Measurements from ENCODE around the gene SGMS1.
A peak's percentile ranks its signal among the peaks of the same experiment; 100 is the strongest.

Gene SGMS1

DNA sequence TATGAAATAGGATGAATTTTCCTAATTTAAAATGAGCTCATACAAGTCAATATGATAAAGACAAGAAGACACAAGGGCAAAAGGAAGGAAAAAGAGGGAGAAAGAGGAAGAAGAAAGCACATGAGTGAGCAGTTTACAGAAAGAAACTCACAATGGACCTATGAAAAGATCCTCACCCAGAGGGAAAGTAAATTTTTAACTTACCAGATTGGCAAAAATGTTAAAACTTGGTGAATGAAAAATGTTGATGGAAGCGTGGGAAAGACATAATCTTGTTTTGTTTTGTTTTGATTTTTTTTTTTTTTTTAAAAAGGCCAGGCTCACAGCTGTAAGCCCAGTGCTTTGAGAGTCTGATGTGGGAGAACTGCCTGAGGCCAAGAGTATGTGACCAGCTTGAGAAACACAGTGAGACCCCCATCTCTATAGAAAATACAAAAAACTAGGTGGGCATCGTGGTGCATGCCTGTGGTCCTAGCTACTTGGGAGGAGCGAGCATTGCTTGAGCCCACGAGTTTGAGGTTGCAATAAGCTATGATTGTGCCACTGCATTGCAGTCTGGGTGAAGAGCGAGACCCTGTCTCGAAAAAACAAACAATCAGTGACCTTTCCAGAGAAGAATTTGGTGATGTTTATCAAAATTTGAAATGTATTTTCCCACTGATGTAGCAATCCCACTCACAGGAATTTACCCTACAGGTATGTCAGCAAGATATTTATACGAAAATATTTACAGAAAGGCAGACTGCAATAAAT is 219.6 kb downstream of the SGMS1 start:
- peak; percentile 65 for DNase-seq (ENCODE audit: low read depth)
- H3K4me3 ChIP-seq (ENCODE audit: low read depth, low read length): no peak overlapping the region
- TF ChIP-seq CTCF (conservative IDR thresholded peaks at IDR 0.05; ENCODE audit: low read depth, low read length): no peak

- no peak for DNase-seq (ENCODE audit: low read depth)
- TF ChIP-seq CTCF (conservative IDR thresholded peaks at IDR 0.05; ENCODE audit: low read depth, low read length): no peak
- H3K4me3 ChIP-seq (ENCODE audit: low read depth, low read length): no peak overlapping the region
These were observed 220.7 kb downstream of the SGMS1 start for GRCh38 chr10:50403074-50403473.

DNA sequence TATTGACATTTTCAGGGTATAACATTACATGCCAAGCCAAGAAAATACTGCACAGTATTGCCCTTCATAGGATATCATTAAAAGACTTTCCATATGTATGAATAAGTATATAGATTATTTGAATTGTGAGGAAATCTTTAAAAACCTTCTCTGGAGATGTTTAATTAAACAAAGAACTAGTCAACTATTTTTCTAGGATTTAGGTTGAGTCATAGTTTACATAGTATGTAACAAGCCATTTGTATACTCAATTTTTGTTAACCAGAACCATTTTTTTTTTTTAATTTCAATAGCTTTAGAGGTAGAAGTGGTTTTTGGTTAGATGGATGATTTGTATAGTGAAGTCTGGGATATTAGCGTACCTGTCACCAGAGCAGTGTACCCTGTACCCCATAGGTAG is 221.3 kb downstream of the SGMS1 start:
- no peak for TF ChIP-seq CTCF (conservative IDR thresholded peaks at IDR 0.05; ENCODE audit: low read depth, low read length)
- H3K4me3 ChIP-seq (ENCODE audit: low read depth, low read length): no peak overlapping the region
- DNase-seq (ENCODE audit: low read depth): no peak

- H3K4me3 ChIP-seq (ENCODE audit: low read depth, low read length): no peak overlapping the region
- TF ChIP-seq CTCF (conservative IDR thresholded peaks at IDR 0.05; ENCODE audit: low read depth, low read length): no peak
- DNase-seq (ENCODE audit: low read depth): no peak
These were observed 223.1 kb downstream of the SGMS1 start for GRCh38 chr10:50400694-50401093.

- TF ChIP-seq CTCF (conservative IDR thresholded peaks at IDR 0.05; ENCODE audit: low read depth, low read length): no peak
- no peak for DNase-seq (ENCODE audit: low read depth)
These were observed 224.9 kb downstream of the SGMS1 start for GRCh38 chr10:50398823-50399222.

GRCh38 chr10:50398381-50398780 is 225.4 kb downstream of the SGMS1 start:
- no peak for TF ChIP-seq CTCF (conservative IDR thresholded peaks at IDR 0.05; ENCODE audit: low read depth, low read length)
- peak; percentile 83 for DNase-seq (ENCODE audit: low read depth)

More at GRCh38 chr10:50398823-50399222, 224.9 kb downstream of the SGMS1 start:
- no peak overlapping the region for H3K4me3 ChIP-seq (ENCODE audit: low read depth, low read length)

More at GRCh38 chr10:50398381-50398780, 225.4 kb downstream of the SGMS1 start:
- no peak overlapping the region for H3K4me3 ChIP-seq (ENCODE audit: low read depth, low read length)
